Mucosa of rectum (tissue), 2 donors: ENCODE data around the gene CEP295NL.

Source experiments
- H3K27ac ChIP-seq, 2 donors: one replicate each; pipeline ENCODE4 v1.7.0; 2013; ENCODE audit warnings: inconsistent platforms in 2 of 2, low read depth in 2 of 2, low read length in 2 of 2
- H3K27me3 ChIP-seq, 2 donors: one replicate each; pipeline ENCODE4 v1.7.0; 2013; ENCODE audit warnings: low read length in 2 of 2; ENCODE audit not compliant: control insufficient read depth in 2 of 2, insufficient read depth in 2 of 2
- H3K36me3 ChIP-seq, 2 donors: one replicate each; pipeline ENCODE4 v1.7.0; 2013; ENCODE audit warnings: low read length in 2 of 2; ENCODE audit not compliant: control insufficient read depth in 2 of 2, insufficient read depth in 2 of 2
- H3K4me1 ChIP-seq, 2 donors: one replicate each; pipeline ENCODE4 v1.7.0; 2013; ENCODE audit warnings: low read length in 2 of 2, mild to moderate bottlenecking in 1 of 2; ENCODE audit not compliant: control insufficient read depth in 2 of 2, insufficient read depth in 2 of 2
- H3K4me3 ChIP-seq, 2 donors: one replicate each; pipeline ENCODE4 v1.7.0; 2013; ENCODE audit warnings: low read length in 2 of 2
- H3K9ac ChIP-seq, 2 donors: one replicate each; pipeline ENCODE4 v1.7.0; 2013; ENCODE audit warnings: low read length in 2 of 2, low read depth in 1 of 2, mild to moderate bottlenecking in 1 of 2
- H3K9me3 ChIP-seq, 2 donors: one replicate each; pipeline ENCODE4 v1.7.0; 2013; ENCODE audit warnings: low read length in 2 of 2; ENCODE audit not compliant: control insufficient read depth in 2 of 2
- donor health status: healthy.
- donor health status: Normal muscosa, but diverticular disease.

The CEP295NL gene

DNA sequence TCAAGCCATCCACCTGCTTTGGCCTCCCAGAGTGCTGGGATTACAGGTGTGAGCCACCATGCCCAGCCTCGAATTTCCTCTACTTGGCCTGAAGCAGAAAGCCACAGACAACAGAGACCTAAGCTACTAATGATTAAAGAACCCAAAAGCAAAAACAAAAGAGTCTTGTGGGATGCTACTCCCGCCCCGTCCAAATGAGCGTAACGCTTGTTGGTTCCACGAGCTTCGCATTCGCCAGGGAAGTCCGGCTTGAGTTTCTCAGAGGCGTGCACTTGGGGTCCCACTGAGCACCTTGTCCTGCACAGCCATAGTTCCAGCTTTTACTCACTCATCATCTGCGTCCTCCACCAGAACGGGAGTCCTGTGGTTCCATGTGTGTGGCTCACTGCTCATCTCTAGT, 16.0 kb downstream of the CEP295NL start:
- Histone ChIP-seq H3K9ac (no peak overlapping the region), H3K4me1 (peaks cover 30 to 31% of the 10 kb centered on the region in 2 donors), H3K36me3 (no peaks in the 10 kb centered on the region), H3K4me3 (no peak overlapping the region), H3K9me3 (no peaks in the 10 kb centered on the region), H3K27ac (no peak overlapping the region), H3K27me3 (no peaks in the 10 kb centered on the region)

DNA sequence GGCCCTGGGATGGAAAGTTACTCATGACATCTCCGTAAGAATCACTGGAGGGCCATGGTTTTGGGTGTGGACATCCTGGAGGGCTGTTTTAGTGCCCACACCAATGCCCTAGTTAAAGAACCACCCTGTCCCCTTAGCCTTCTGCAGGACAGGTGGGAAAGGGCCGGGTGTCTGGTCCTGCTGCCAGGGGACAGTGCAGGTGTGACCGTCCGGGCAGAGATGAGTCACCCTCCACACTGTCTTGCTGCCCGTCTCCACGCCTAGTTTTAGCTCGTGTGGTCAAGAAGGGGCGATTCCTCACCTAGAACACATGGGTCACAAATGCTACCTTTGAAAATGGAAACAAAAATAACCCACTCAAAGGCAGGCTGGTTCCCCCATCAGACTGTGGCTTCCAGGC, 17.0 kb downstream of the CEP295NL start:
- H3K4me1 ChIP-seq, result peaks cover 22 to 28% of the 10 kb centered on the region in 2 donors
- H3K4me3 ChIP-seq, result no peak overlapping the region
- H3K36me3 ChIP-seq, result no peaks in the 10 kb centered on the region
- no peak overlapping the region for H3K27ac ChIP-seq
- H3K27me3 ChIP-seq, result no peaks in the 10 kb centered on the region
- H3K9ac ChIP-seq, result no peak overlapping the region
- H3K9me3 ChIP-seq, result no peaks in the 10 kb centered on the region

DNA sequence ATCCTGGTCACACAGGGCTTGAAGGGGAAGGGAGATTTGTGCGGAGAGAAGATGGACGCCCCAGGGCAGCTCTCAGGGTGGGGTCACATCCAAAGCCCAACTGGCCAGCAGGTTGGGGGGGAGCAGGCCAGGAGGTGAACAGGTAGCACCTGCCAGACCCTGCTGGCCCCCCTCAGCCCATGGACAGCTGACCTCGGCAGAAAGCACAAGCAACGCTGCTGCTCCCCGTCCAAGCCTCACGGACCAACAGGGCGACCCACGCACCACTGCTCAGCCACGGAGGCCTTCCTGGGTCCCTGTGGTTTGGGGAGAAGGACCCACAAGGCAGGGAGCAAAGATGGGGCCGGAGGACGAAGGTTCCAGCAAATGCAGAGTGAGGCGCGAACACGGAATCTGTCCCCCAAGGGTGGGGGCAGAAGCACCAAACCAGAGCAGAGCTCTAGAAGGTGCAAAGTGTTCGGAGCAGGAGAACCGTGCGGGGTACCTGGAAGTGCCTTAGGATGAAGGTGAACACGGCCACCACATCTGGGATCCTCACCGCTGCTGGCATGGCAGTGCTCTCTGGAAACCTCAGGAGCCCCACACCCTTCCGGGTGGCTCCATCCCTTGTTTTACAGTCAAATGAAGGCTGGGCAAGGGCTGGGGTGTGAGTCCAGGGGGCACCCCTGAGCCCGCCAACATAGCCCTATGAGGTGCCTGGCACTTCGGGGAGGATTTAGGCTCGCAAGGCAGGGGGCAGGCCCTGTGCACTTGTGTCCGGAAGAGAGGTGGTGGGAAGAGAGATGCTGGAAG, 17.9 kb downstream of the CEP295NL start:
- peak overlapping the region; percentile 71 to 83 for H3K27ac ChIP-seq
- H3K9ac ChIP-seq, result peak overlapping the region in 1 of 2 donors; percentile 57
- H3K27me3 ChIP-seq, result no peaks in the 10 kb centered on the region
- H3K4me3 ChIP-seq, result no peak overlapping the region
- no peaks in the 10 kb centered on the region for H3K36me3 ChIP-seq
- no peaks in the 10 kb centered on the region for H3K9me3 ChIP-seq
- peaks cover 22 to 28% of the 10 kb centered on the region in 2 donors for H3K4me1 ChIP-seq

DNA sequence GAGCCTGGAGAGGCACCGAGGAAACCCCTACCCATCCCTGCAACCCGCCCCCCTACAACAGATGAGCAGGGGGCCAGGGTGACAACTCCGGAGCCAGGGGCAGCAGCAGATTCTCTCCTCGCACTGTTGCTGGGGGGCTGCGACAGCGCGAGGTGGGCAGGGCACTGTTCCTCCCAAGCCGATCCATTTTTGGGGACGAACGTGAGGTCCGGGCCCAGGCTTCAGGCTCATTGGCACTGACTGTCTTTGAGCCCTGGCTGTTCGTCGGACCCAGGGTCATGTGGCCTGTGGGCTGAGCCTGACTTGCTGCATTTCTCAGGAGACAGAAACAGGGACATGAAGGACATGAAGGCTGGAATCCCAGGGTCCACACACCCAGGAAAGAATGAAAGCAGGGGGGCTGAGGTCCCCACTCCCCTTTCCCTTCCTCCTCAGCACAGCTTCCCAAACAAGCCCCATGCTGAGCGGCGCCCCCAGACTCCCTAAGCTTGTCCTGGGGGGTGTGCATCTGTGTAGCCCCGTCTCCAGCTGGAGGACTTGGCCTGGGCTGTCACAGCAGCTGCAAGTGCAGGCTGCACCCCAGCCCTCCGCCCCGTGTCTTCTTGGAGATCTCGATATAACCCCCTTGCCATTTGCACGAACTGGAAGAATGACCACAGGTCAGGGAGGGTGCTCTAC, 18.7 kb downstream of the CEP295NL start:
- Histone ChIP-seq H3K36me3 (no peaks in the 10 kb centered on the region), H3K27me3 (no peaks in the 10 kb centered on the region), H3K4me1 (peaks cover 26 to 30% of the 10 kb centered on the region in 2 donors), H3K9ac (peak overlapping the region in 1 of 2 donors; percentile 57), H3K4me3 (peak overlapping the region; percentile 15 to 44), H3K27ac (peak overlapping the region; percentile 71 to 83), H3K9me3 (no peaks in the 10 kb centered on the region)

DNA sequence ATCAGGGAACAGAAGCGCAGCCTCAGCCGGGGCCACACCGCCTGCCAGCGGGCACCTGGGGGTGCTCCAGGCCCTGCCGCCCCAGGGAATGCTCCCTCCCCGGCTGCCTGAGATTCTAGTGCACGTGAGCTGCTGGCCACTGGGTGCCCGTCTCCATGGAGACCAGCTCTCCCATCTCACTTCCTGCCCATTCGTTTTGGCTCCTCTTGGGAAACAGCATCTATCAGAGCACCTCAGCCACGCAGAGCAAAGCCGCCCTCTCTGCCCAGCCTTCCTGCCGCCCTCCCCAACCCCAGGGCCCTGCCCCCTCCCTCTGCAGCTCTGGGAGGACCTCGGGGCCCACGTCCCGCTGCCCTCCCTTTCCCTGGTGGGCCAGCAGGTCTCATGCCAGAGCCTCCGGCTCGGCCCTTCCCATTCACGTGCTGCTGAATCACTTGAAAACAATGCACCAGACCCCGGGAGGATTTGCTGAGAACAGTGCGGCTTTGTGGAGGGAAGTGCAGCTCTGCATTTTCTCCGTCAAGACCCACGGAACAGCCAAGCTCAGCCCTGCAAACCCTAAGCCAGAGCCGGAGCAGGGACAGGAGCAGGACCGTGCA, 19.4 kb downstream of the CEP295NL start:
- Histone ChIP-seq H3K4me1 (peaks cover 29 to 34% of the 10 kb centered on the region in 2 donors), H3K27ac (peak overlapping the region; percentile 71 to 83), H3K36me3 (no peaks in the 10 kb centered on the region), H3K27me3 (no peaks in the 10 kb centered on the region), H3K9me3 (no peaks in the 10 kb centered on the region), H3K4me3 (peak overlapping the region; percentile 22 to 44), H3K9ac (peak overlapping the region in 1 of 2 donors; percentile 57)

DNA sequence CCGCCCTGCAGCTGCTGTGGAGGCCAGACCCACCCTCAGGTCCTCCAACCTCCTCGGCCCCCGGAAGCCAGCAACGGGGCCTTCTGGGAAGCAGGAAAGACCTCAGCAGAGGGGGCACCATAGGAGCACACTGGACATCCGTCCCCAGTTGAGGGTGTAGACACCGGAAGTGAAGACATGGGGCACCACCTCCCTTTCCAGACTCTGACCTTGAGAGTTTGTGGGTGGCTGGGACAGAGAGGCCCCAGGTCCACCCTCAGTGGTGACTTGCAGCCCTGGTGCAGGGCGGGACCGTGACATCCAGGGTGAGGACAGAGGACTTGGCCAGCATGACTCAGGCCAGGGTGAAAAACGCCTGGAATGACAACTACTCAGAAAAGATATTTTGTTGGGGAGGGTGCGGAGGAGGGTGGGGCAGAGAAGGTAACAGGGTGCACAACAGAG, 19.9 kb downstream of the CEP295NL start:
- peak overlapping the region in 1 of 2 donors; percentile 21 for H3K9ac ChIP-seq
- peak overlapping the region in 1 of 2 donors; percentile 22 for H3K4me3 ChIP-seq
- peak overlapping the region; percentile 71 to 83 for H3K27ac ChIP-seq
- no peaks in the 10 kb centered on the region for H3K9me3 ChIP-seq
- H3K4me1 ChIP-seq, result peaks cover 29 to 34% of the 10 kb centered on the region in 2 donors
- no peaks in the 10 kb centered on the region for H3K27me3 ChIP-seq
- no peaks in the 10 kb centered on the region for H3K36me3 ChIP-seq

DNA sequence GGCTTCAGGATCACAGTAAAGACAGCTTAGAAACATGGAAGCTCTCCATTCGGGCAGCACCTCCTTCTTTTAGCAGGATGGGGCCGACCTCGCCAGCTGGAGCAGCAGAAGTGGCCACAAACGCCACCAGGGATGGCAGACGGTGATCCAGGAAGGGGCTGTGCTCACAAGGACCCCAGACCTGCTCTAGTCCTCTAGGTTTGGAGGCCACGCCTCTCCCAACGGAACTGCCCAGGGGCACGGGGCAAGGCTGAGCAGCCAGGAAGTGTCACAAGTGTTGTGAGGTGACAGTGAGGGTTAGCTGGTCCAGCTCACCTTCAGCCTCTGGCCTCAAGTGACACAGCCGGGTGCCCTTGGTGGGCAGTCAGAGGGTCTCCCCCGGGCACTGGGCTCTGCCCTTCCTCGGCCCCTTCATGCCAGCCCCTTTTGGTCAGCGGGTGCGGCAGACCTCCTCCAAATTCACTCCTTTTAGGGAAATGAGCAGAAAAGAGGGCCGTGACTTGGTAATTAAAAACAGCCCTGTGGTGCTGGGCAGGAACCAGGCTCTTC, 20.4 kb downstream of the CEP295NL start:
- H3K36me3 ChIP-seq, result no peaks in the 10 kb centered on the region
- H3K27me3 ChIP-seq, result no peaks in the 10 kb centered on the region
- H3K9me3 ChIP-seq, result no peaks in the 10 kb centered on the region
- H3K27ac ChIP-seq, result peak overlapping the region; percentile 71 to 83
- peaks cover 29 to 34% of the 10 kb centered on the region in 2 donors for H3K4me1 ChIP-seq
- no peak overlapping the region for H3K4me3 ChIP-seq
- peak overlapping the region in 1 of 2 donors; percentile 58 for H3K9ac ChIP-seq

DNA sequence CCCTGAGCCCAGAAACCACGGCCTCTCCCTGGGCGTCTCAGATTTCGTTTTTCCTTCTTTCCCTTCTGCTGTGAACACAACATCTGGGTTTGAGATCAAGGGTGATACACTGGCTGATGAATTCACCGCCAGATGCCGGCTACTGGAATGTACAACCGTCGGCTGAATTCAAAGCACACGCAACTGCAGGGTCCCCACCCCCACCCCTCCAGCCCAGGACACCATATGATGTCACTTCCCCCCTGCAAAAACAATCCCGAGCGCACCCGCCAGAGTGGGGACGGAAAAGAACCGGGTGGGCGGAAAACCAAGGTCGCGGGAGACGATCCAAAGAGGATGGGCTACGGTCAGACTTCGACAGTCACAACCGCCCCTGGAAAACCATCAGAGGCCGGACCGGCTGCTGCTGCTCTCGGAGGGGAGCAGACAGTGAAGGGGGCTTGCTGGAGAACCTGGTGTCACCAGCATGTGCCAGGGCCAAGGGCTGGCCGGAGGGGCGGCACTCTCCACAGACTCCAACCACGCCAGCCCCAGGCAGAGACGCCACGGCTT, 23.3 kb downstream of the CEP295NL start:
- H3K9me3 ChIP-seq, result no peaks in the 10 kb centered on the region
- H3K36me3 ChIP-seq, result no peaks in the 10 kb centered on the region
- H3K9ac ChIP-seq, result peak overlapping the region; percentile 63 to 65
- no peak overlapping the region for H3K4me3 ChIP-seq
- H3K4me1 ChIP-seq, result peaks cover 27 to 31% of the 10 kb centered on the region in 2 donors
- H3K27me3 ChIP-seq, result no peaks in the 10 kb centered on the region
- peak overlapping the region; percentile 74 to 79 for H3K27ac ChIP-seq

DNA sequence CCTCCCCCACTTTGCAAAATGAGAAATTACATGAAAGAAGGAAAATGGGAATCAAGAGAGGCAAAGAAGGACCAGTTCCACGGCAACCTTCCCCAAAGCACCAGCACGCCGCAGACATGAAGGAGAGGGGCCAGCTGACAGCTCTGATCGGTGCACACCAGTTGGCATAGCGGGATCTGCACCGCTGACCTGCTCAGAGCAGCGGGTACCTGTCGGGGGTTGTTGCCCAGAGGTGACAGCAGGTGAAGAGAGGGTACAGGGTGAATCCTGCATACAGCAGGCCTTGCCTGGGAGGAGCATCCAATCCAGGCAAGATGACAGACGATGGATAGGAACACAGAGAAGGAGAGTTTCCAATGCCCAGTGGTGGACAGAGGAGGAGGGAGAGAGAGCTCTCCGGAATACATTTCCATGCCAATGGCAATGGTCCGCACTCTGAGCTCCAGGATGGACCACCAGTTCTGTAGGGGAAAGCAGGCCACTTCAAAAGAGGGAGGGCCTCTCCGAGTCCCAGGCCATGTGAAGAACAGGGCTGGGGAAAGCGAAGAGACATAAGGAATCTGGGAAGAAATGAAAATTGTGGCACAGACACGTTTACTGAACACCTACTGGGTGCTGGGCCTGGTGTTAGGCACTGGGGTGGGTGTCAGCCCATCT, 24.0 kb downstream of the CEP295NL start:
- H3K9ac ChIP-seq, result peak overlapping the region; percentile 47 to 63
- H3K36me3 ChIP-seq, result peaks cover 0 to 2% of the 10 kb centered on the region in 2 donors
- no peaks in the 10 kb centered on the region for H3K9me3 ChIP-seq
- H3K4me1 ChIP-seq, result peaks cover 22 to 24% of the 10 kb centered on the region in 2 donors
- no peaks in the 10 kb centered on the region for H3K27me3 ChIP-seq
- H3K27ac ChIP-seq, result peak overlapping the region; percentile 66 to 74
- H3K4me3 ChIP-seq, result no peak overlapping the region
